ENCODE data around the gene FGF5. TPM values are rescaled to one million over a fixed set of nuclear protein-coding genes. Genes with fewer than 3 reads are reported as not detected.
"Not testable (repeated sequence)": the region's sequence is repeated elsewhere in the genome, so short reads cannot be mapped to it uniquely, and the experiment has no call there.

Gene FGF5
- total RNA-seq, 1 donor from 2014 or later = 0.17 TPM

- no peak for DNase-seq
Measured at GRCh38 chr4:80254114-80254513, 12.3 kb upstream of the FGF5 start.

DNA sequence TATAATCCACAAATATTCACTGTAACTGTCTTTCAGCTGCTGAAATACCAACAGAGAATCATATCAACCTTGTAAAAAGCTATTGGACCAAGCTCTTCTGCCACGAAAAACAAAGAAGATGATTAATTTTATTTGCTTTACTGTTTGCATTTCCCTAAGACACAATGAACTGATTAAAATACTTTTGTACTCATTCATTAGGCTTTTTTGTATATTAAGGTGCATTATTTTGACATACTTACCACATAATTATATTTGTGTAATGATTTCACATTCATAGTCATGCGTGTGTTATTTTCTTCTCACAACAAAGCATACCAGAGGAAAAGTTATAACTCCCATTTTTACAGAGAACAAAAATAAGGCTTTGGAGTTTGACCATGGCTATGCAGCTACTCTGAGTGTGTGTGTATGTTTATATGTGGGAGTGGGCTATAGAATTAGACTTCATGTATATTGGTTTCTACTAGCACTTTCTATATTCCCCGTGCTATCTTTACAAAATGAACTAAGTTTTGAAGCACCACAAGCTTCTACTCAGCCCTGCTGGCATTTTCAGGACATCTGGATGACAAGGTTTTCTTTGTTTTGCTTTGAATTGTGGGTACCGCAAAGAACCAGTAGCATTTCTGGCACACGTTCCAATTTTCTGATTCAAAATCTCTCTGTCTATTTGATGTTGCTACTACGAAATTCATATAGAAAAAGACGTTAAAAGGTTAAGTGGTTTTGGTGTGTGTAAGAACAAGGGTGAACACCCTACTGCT is 11.0 kb upstream of the FGF5 start:
- no peak for DNase-seq

GRCh38 chr4:80257851-80258250 is 8.6 kb upstream of the FGF5 start:
- no peak for DNase-seq

GRCh38 chr4:80259012-80259411 is 7.5 kb upstream of the FGF5 start:
- no peak for DNase-seq

GRCh38 chr4:80259817-80260216 is 6.6 kb upstream of the FGF5 start:
- DNase-seq = no peak

- no peak for DNase-seq
Measured at GRCh38 chr4:80261989-80262600, 4.4 kb upstream of the FGF5 start.

DNA sequence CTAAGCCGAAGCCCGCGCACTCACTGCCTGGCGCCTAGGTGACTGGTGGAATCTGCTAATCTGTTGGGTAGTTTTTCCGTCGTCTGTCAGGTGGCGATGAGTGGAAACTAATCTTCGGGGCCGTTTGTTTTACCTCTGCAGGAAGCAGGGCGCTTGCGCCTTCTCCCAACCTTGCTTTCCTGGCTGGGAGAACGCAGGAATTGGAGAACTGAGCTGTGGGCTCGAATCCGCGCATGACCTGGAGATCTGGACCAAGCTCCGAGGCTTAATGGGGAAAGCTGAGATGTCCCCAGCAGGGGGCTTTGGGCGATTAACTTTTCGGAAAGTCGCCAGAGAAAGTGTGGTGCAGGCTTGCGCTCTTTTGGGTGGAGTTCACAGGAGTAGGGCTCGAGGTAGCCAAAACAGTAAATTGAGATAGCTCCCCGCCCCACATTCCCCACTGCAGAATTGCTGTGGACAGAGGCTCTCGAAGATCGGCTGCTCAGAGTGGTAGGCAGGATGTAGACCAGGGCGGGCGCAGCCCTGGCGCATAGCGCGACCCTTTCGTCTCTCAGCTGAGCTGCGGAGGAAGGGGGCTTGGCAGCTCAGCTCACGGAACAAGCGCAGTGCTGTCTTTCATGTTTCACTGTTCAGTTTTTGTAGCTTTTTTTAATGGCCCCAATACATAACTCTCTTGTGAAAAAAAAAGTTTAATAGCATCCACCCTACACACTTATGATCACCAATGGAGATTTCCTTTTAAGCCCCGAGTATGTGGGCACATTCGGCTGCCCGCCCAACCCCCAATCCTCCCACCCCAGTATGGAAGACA is 2.7 kb upstream of the FGF5 start:
- no peak for DNase-seq

DNA sequence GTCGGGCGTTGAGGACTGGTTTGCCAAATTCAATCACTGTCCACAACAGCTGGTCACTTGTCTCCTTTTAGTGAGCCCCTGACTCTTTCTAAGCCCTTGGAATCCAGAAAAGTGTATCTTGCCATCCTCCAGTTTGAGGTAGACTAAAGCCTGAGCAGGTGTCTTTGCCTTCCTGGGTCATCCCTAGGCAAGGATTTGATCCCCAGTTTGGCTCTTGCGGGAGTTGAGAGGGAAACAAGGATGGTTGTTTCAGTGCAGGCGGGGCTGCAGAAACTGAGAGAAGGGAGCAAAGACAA is 2.2 kb upstream of the FGF5 start:
- no peak for DNase-seq

DNA sequence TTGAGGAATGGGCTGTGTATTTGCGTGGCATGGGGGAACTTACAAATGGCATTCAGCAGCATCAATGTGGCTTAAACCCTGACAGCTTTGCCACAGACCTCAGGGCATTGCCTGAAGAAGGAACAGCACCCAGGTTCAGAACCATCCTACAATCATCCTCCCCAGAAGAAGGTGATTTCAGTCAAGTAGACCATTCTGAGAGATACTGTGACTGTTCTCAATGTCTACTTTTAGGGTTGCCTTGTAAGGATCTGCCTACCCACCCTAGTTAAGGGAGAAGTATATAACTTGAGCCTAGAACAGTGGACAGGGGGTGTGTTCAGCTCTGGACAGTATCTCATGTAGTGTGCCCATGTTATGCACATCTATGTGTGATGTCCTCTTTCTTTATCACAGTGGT is 1.6 kb upstream of the FGF5 start:
- DNase-seq = no peak

DNA sequence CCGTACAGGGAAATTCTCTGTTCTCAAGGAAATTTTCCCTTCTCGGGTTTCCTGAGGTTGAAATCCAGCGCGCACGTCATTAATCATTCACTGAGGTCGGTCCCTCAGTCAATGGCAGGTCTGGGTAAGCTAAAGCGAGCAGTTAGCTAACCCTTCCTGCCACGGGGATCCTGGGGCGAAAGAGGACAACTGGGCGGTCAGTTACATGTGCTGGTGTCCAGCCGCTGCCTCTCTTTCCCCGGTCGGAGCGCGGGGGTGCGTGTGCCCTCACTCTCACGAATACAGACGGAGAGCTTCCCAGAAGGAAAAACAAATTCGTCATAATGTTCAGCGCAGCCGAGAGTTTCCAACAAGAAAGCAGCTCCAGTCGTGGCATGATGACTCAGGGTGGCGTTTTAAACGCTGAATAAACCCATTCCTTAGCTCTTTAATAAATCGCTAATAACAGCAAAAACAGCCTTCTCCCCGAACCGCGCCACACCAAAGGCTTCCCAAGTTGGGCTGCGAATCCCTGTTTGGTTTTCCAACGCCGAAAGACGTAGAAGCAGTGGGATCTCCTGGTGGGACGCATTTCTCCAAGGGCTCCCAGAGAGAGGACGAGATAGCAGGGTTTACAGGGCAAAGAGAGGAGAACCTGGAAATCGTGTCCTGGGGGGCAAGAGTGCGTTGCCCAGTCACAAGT is 752 bp upstream of the FGF5 start:
- DNase-seq = peak; percentile 54

DNA sequence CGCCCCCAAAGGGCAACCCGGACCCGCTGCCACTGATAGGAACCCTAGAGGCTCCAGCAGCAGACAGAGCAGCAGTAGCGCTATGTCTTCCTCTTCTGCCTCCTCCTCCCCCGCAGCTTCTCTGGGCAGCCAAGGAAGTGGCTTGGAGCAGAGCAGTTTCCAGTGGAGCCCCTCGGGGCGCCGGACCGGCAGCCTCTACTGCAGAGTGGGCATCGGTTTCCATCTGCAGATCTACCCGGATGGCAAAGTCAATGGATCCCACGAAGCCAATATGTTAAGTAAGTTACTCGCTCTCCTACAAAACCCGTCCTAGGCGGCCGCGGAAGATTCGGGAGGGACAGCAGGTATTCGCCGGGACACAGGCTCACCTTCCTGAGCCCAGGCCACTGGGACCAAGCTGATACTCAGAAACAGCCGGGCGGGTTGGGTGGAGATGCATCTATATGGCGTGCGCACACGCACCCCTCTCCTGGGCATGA is 477 bp downstream of the FGF5 start:
- DNase-seq = peak; percentile 16

DNA sequence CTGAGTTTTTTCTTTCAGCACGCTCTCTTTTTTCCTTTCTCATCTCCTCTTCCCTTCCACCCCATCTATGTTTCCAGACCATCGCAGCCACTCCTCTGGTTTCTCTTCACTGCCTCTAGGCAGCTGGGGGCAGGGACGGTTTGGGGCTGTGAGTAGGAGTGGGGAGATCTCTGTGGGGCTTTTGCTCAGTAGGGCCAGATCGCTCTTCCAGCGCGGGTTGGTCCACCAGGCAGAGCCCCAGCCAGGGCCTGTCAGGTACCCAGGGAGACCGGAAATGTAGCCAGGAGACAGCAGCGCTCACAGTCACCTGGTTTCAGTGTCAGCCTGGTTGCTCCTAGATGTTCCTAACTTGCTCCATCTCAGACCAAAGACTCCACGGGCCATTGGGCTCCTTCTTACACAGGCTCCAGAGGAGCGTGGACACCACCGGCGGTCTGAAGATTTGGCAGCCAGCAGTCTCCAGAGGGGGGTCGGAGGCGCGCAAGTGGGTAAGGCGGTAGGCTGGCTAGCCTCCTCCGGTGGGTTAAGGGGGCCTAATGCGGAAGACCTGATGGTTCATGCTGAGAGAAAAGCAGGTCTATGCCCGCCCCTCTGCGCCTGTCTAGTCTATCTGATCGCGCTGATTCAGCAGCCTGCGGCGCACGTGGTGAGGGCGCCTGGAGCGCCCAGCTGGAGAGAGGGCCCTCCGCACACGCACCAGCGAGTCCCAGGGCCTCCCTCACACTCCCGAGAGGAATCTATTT is 1.8 kb downstream of the FGF5 start:
- no peak for DNase-seq

DNA sequence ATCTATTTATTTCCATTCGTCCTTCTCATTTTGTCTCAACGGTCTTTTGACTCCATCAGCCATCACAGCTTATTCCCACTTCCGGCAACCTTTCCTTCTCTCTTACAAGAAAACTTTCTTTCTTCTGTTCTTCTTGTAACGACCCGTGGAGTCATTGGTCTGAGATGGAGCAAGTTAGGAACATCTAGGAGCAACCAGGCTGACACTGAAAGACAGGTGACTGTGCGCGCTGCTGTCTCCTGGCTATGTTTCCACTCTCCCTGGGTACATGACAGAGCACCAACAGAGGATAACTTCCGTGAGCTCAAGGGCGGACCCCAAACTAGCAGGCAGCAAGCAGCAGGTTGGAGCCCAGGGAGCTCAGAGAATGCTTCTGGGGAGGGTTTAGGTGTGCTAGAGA is 2.5 kb downstream of the FGF5 start:
- no peak for DNase-seq

DNA sequence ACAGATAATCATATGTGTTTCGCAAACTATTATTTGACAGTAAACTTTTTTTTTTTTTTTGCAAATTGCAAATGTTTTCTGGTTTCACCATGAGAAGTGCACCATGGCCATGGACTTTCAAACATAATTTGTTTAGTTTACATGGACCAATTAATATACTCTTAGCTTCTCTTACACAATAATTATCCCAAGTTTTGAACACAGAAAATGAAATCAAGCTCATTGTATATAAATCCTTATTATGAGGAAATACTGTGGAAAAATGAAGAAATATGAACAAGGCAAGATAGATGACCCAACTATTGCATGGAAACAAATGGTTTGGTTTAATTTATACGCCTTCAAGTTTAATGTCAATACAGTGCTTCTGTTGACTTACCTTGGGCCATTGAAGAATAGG is 3.9 kb downstream of the FGF5 start:
- DNase-seq = no peak

GRCh38 chr4:80270868-80271267 is 4.4 kb downstream of the FGF5 start:
- no peak for DNase-seq

- no peak for DNase-seq
Measured at GRCh38 chr4:80271801-80272200, 5.3 kb downstream of the FGF5 start.

- no peak for DNase-seq
Measured at GRCh38 chr4:80276931-80277330, 10.5 kb downstream of the FGF5 start.

DNA sequence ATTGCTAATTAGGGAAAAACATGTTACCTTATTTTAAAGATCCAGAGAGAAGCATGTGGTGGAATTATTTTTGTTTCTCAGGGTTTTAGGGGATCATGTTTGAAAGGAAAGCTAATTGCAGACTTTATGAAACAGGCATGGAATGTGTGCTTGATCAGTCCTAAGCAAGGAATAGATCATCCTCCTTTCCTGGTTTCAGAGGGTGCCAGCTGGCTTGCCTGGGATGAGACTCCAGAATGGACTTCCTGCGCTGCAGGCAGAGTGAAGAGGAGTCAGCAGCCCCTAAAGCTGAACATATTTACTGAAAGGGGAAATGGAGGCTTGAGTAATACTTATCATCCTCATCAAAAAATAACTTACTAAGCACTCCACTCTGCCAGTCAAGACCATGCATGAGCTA is 13.3 kb downstream of the FGF5 start:
- DNase-seq = no peak

- no peak for DNase-seq
Measured at GRCh38 chr4:80286451-80286850, 20.0 kb downstream of the FGF5 start.

- DNase-seq = not testable (repeated sequence)
Measured at GRCh38 chr4:80290665-80291064, 24.2 kb downstream of the FGF5 start.

GRCh38 chr4:80294206-80294605 is 27.7 kb downstream of the FGF5 start:
- no peak for DNase-seq

GRCh38 chr4:80295336-80295735 is 28.9 kb downstream of the FGF5 start:
- no peak for DNase-seq

GRCh38 chr4:80295826-80296225 is 29.4 kb downstream of the FGF5 start:
- DNase-seq = no peak

Measured in dermis blood vessel endothelial cell (primary cell).